ENCODE data around the gene DSG1. TPM values are rescaled to one million over a fixed set of nuclear protein-coding genes. Genes with fewer than 3 reads are reported as not detected.
"Not testable (repeated sequence)": the region's sequence is repeated elsewhere in the genome, so short reads cannot be mapped to it uniquely, and the experiment has no call there.

Gene DSG1
- total and polyA plus RNA-seq, 7 experiments from 2014 or later, result not detected

- H3K4me3 Mint-ChIP-seq, result peak overlapping the region in 1 of 10 donors; percentile 13
- no peaks in the 10 kb centered on the region for H3K27me3 Mint-ChIP-seq
- ATAC-seq, result no peak
- H3K9me3 ChIP-seq (ENCODE audit: control insufficient read depth in 2 of 3, low read length in 3 of 3), result no peaks in the 10 kb centered on the region
- H3K4me1 ChIP-seq (ENCODE audit: control insufficient read depth in 2 of 2, insufficient read depth in 2 of 2, low read length in 2 of 2), result no peaks in the 10 kb centered on the region
- no peak overlapping the region for H3K27ac Mint-ChIP-seq
- ChIA-PET CTCF (no interaction called here), POLR2A (no interaction called here)
- DNase-seq, result no peak
- H3K36me3 ChIP-seq (ENCODE audit: control insufficient read depth in 2 of 3, insufficient read depth in 3 of 3, low read length in 3 of 3), result no peaks in the 10 kb centered on the region
- peaks cover 0 to 4% (median 0%) of the 10 kb centered on the region in 11 donors for H3K9me3 Mint-ChIP-seq
- H3K36me3 Mint-ChIP-seq, result no peaks in the 10 kb centered on the region
- no peak overlapping the region for H3K27ac ChIP-seq (ENCODE audit: low read depth, low read length)
- no peak overlapping the region for H3K4me3 ChIP-seq (ENCODE audit: low read length)
- H3K4me1 Mint-ChIP-seq, result no peaks in the 10 kb centered on the region
- intact Hi-C loops (cut with micrococcal nuclease), result loop anchor here in 1 of 2 donors (2.0 kb wide), 1 partner anchor 113 kb away; the partner anchor contains the start of gene DSC1
- no peaks in the 10 kb centered on the region for H3K27me3 ChIP-seq (ENCODE audit: control insufficient read depth in 2 of 2, insufficient read depth in 2 of 2, low read length in 2 of 2)
Observed at GRCh38 chr18:31275722-31276463, 42.1 kb upstream of the DSG1 start.

GRCh38 chr18:31278609-31279071, 39.3 kb upstream of the DSG1 start:
- Histone ChIP-seq H3K27ac (ENCODE audit: low read depth, low read length) (no peak overlapping the region), H3K36me3 (ENCODE audit: control insufficient read depth in 2 of 3, insufficient read depth in 3 of 3, low read length in 3 of 3) (no peaks in the 10 kb centered on the region), H3K4me3 (ENCODE audit: low read length) (no peak overlapping the region), H3K9me3 (ENCODE audit: control insufficient read depth in 2 of 3, low read length in 3 of 3) (no peaks in the 10 kb centered on the region), H3K4me1 (ENCODE audit: control insufficient read depth in 2 of 2, insufficient read depth in 2 of 2, low read length in 2 of 2) (no peaks in the 10 kb centered on the region), H3K27me3 (ENCODE audit: control insufficient read depth in 2 of 2, insufficient read depth in 2 of 2, low read length in 2 of 2) (no peaks in the 10 kb centered on the region)
- H3K27me3 Mint-ChIP-seq, result no peaks in the 10 kb centered on the region
- H3K27ac Mint-ChIP-seq, result no peak overlapping the region
- ATAC-seq (no peak), DNase-seq (no peak)
- ChIA-PET POLR2A (no interaction called here), CTCF (no interaction called here)
- peaks cover 0 to 4% (median 0%) of the 10 kb centered on the region in 11 donors for H3K9me3 Mint-ChIP-seq
- H3K4me3 Mint-ChIP-seq, result no peak overlapping the region
- intact Hi-C loops (cut with micrococcal nuclease), result no loop called here
- H3K4me1 Mint-ChIP-seq, result no peaks in the 10 kb centered on the region
- no peaks in the 10 kb centered on the region for H3K36me3 Mint-ChIP-seq

GRCh38 chr18:31280502-31280901, 37.5 kb upstream of the DSG1 start:
- Mint-ChIP-seq H3K27ac (no peak overlapping the region), H3K36me3 (no peaks in the 10 kb centered on the region), H3K9me3 (peaks cover 0 to 8% (median 3%) of the 10 kb centered on the region in 11 donors), H3K4me3 (no peak overlapping the region), H3K4me1 (no peaks in the 10 kb centered on the region), H3K27me3 (no peaks in the 10 kb centered on the region)
- DNase-seq (no peak), ATAC-seq (no peak)
- ChIA-PET POLR2A (no interaction called here), CTCF (no interaction called here)
- Histone ChIP-seq H3K36me3 (ENCODE audit: control insufficient read depth in 2 of 3, insufficient read depth in 3 of 3, low read length in 3 of 3) (no peaks in the 10 kb centered on the region), H3K4me3 (ENCODE audit: low read length) (no peak overlapping the region), H3K27me3 (ENCODE audit: control insufficient read depth in 2 of 2, insufficient read depth in 2 of 2, low read length in 2 of 2) (no peaks in the 10 kb centered on the region), H3K27ac (ENCODE audit: low read depth, low read length) (no peak overlapping the region), H3K4me1 (ENCODE audit: control insufficient read depth in 2 of 2, insufficient read depth in 2 of 2, low read length in 2 of 2) (no peaks in the 10 kb centered on the region), H3K9me3 (ENCODE audit: control insufficient read depth in 2 of 3, low read length in 3 of 3) (no peaks in the 10 kb centered on the region)
- intact Hi-C loops (cut with micrococcal nuclease), result no loop called here

- POLR2A ChIA-PET, result no interaction called here
- Histone ChIP-seq H3K27ac (ENCODE audit: low read depth, low read length) (no peak overlapping the region), H3K9me3 (ENCODE audit: control insufficient read depth in 2 of 3, low read length in 3 of 3) (no peaks in the 10 kb centered on the region), H3K4me1 (ENCODE audit: control insufficient read depth in 2 of 2, insufficient read depth in 2 of 2, low read length in 2 of 2) (no peaks in the 10 kb centered on the region), H3K4me3 (ENCODE audit: low read length) (no peak overlapping the region), H3K27me3 (ENCODE audit: control insufficient read depth in 2 of 2, insufficient read depth in 2 of 2, low read length in 2 of 2) (no peaks in the 10 kb centered on the region), H3K36me3 (ENCODE audit: control insufficient read depth in 2 of 3, insufficient read depth in 3 of 3, low read length in 3 of 3) (no peaks in the 10 kb centered on the region)
- CTCF ChIA-PET, result no interaction called here
- Mint-ChIP-seq H3K4me1 (no peaks in the 10 kb centered on the region), H3K4me3 (no peak overlapping the region), H3K27ac (no peak overlapping the region), H3K36me3 (peaks cover 0 to 3% (median 0%) of the 10 kb centered on the region in 5 donors), H3K27me3 (no peaks in the 10 kb centered on the region), H3K9me3 (peaks cover 2 to 15% (median 8%) of the 10 kb centered on the region in 11 donors)
- DNase-seq (no peak), ATAC-seq (no peak)
- intact Hi-C loops (cut with micrococcal nuclease), result no loop called here
Observed at GRCh38 chr18:31281437-31281836, 36.5 kb upstream of the DSG1 start.

GRCh38 chr18:31289446-31289845, 28.5 kb upstream of the DSG1 start:
- POLR2A ChIA-PET, result not testable (repeated sequence)

GRCh38 chr18:31291688-31292087, 26.3 kb upstream of the DSG1 start:
- no peaks in the 10 kb centered on the region for H3K4me1 ChIP-seq (ENCODE audit: control insufficient read depth in 2 of 2, insufficient read depth in 2 of 2, low read length in 2 of 2)
- Mint-ChIP-seq H3K27me3 (no peaks in the 10 kb centered on the region), H3K9me3 (peaks cover 10 to 45% (median 24%) of the 10 kb centered on the region in 11 donors), H3K27ac (no peak overlapping the region), H3K36me3 (peaks cover 0 to 4% (median 0%) of the 10 kb centered on the region in 5 donors), H3K4me3 (no peak overlapping the region), H3K4me1 (no peaks in the 10 kb centered on the region)
- ATAC-seq (no peak), DNase-seq (no peak)
- intact Hi-C loops (cut with micrococcal nuclease), result no loop called here
- peaks cover 0 to 4% (median 0%) of the 10 kb centered on the region in 3 experiments for H3K9me3 ChIP-seq (ENCODE audit: control insufficient read depth in 2 of 3, low read length in 3 of 3)
- no peak overlapping the region for H3K4me3 ChIP-seq (ENCODE audit: low read length)
- POLR2A ChIA-PET, result no interaction called here
- no peaks in the 10 kb centered on the region for H3K27me3 ChIP-seq (ENCODE audit: control insufficient read depth in 2 of 2, insufficient read depth in 2 of 2, low read length in 2 of 2)
- no peak overlapping the region for H3K27ac ChIP-seq (ENCODE audit: low read depth, low read length)
- no peaks in the 10 kb centered on the region for H3K36me3 ChIP-seq (ENCODE audit: control insufficient read depth in 2 of 3, insufficient read depth in 3 of 3, low read length in 3 of 3)
- CTCF ChIA-PET, result no interaction called here

More at GRCh38 chr18:31289446-31289845, 28.5 kb upstream of the DSG1 start:
- H3K27ac Mint-ChIP-seq; H3K27me3 Mint-ChIP-seq; H3K36me3 Mint-ChIP-seq; CTCF ChIA-PET; ATAC-seq; H3K4me1 ChIP-seq (ENCODE audit: control insufficient read depth in 2 of 2, insufficient read depth in 2 of 2, low read length in 2 of 2); H3K4me1 Mint-ChIP-seq; H3K9me3 ChIP-seq (ENCODE audit: control insufficient read depth in 2 of 3, low read length in 3 of 3); H3K4me3 ChIP-seq (ENCODE audit: low read length); H3K27ac ChIP-seq (ENCODE audit: low read depth, low read length); intact Hi-C loops (cut with micrococcal nuclease); H3K36me3 ChIP-seq (ENCODE audit: control insufficient read depth in 2 of 3, insufficient read depth in 3 of 3, low read length in 3 of 3); H3K27me3 ChIP-seq (ENCODE audit: control insufficient read depth in 2 of 2, insufficient read depth in 2 of 2, low read length in 2 of 2); H3K4me3 Mint-ChIP-seq; DNase-seq: not testable (repeated sequence)
- H3K9me3 Mint-ChIP-seq, result peaks cover 12 to 50% (median 30%) of the 10 kb centered on the region in 11 donors

GRCh38 chr18:31294199-31294747, 23.7 kb upstream of the DSG1 start:
- H3K27ac ChIP-seq (ENCODE audit: low read depth, low read length), result no peak overlapping the region
- peaks cover 0 to 4% (median 0%) of the 10 kb centered on the region in 3 experiments for H3K9me3 ChIP-seq (ENCODE audit: control insufficient read depth in 2 of 3, low read length in 3 of 3)
- H3K4me3 ChIP-seq (ENCODE audit: low read length), result no peak overlapping the region
- ATAC-seq (no peak), DNase-seq (no peak)
- intact Hi-C loops (cut with micrococcal nuclease), result no loop called here
- ChIA-PET POLR2A (no interaction called here), CTCF (no interaction called here)
- H3K36me3 Mint-ChIP-seq, result peaks cover 0 to 4% (median 0%) of the 10 kb centered on the region in 5 donors
- no peak overlapping the region for H3K27ac Mint-ChIP-seq
- peaks cover 6 to 35% (median 16%) of the 10 kb centered on the region in 11 donors for H3K9me3 Mint-ChIP-seq
- H3K4me1 ChIP-seq (ENCODE audit: control insufficient read depth in 2 of 2, insufficient read depth in 2 of 2, low read length in 2 of 2), result no peaks in the 10 kb centered on the region
- H3K27me3 Mint-ChIP-seq, result no peaks in the 10 kb centered on the region
- H3K4me1 Mint-ChIP-seq, result no peaks in the 10 kb centered on the region
- no peaks in the 10 kb centered on the region for H3K36me3 ChIP-seq (ENCODE audit: control insufficient read depth in 2 of 3, insufficient read depth in 3 of 3, low read length in 3 of 3)
- no peak overlapping the region for H3K4me3 Mint-ChIP-seq
- no peaks in the 10 kb centered on the region for H3K27me3 ChIP-seq (ENCODE audit: control insufficient read depth in 2 of 2, insufficient read depth in 2 of 2, low read length in 2 of 2)
